Measurements from ENCODE around the gene IKZF1. TPM values are rescaled to one million over a fixed set of nuclear protein-coding genes. Genes with fewer than 3 reads are reported as not detected.

Gene IKZF1
- total RNA-seq, 1 experiment from 2014 or later = 3.7 TPM

- ChIA-PET CTCF (no interaction called here), POLR2A (ENCODE audit: low non-redundant PET) (no interaction called here)
Measured at GRCh38 chr7:50295133-50295532, 9.4 kb upstream of the IKZF1 start.

GRCh38 chr7:50296799-50297198 lies 7.7 kb upstream of the IKZF1 start:
- POLR2A ChIA-PET (ENCODE audit: low non-redundant PET) = no interaction called here
- Histone ChIP-seq H3K36me3 (ENCODE audit: insufficient read depth, low read length, poor library complexity, severe bottlenecking) (no peaks in the 10 kb centered on the region), H3K4me3 (ENCODE audit: low read depth, low read length, poor library complexity, severe bottlenecking) (no peak overlapping the region), H3K4me1 (ENCODE audit: insufficient read depth, low read length, poor library complexity, severe bottlenecking) (no peaks in the 10 kb centered on the region), H3K27me3 (replicated peaks; ENCODE audit: insufficient read depth, low read depth, low read length, poor library complexity) (peaks cover 13% of the 10 kb centered on the region), H3K9me3 (ENCODE audit: low read depth, low read length, poor library complexity, severe bottlenecking) (no peaks in the 10 kb centered on the region), H3K27ac (ENCODE audit: low read depth, low read length, poor library complexity, severe bottlenecking) (no peak overlapping the region)
- BruUV-seq (replicated peaks) = no TSS peak
- TF ChIP-seq CTCF (conservative IDR thresholded peaks at IDR 0.05; ENCODE audit: low read depth, low read length) (no peak), EZH2 (IDR thresholded peaks at IDR 0.05; ENCODE audit: borderline replicate concordance, low read depth, low read length, poor library complexity, severe bottlenecking) (no peak)
- intact Hi-C loops (cut with micrococcal nuclease; ENCODE audit: unreplicated experiment) = no loop called here
- no peak for DNase-seq (ENCODE audit: low spot score)
- CTCF ChIA-PET = no interaction called here

More at GRCh38 chr7:50295133-50295532, 9.4 kb upstream of the IKZF1 start:
- peaks cover 2% of the 10 kb centered on the region for H3K27me3 ChIP-seq (replicated peaks; ENCODE audit: insufficient read depth, low read depth, low read length, poor library complexity)
- no TSS peak for BruUV-seq (replicated peaks)
- DNase-seq (ENCODE audit: low spot score) = no peak
- H3K4me3 ChIP-seq (ENCODE audit: low read depth, low read length, poor library complexity, severe bottlenecking) = no peak overlapping the region
- H3K36me3 ChIP-seq (ENCODE audit: insufficient read depth, low read length, poor library complexity, severe bottlenecking) = no peaks in the 10 kb centered on the region
- TF ChIP-seq CTCF (conservative IDR thresholded peaks at IDR 0.05; ENCODE audit: low read depth, low read length) (no peak), EZH2 (IDR thresholded peaks at IDR 0.05; ENCODE audit: borderline replicate concordance, low read depth, low read length, poor library complexity, severe bottlenecking) (no peak)
- intact Hi-C loops (cut with micrococcal nuclease; ENCODE audit: unreplicated experiment) = no loop called here
- no peaks in the 10 kb centered on the region for H3K4me1 ChIP-seq (ENCODE audit: insufficient read depth, low read length, poor library complexity, severe bottlenecking)
- H3K9me3 ChIP-seq (ENCODE audit: low read depth, low read length, poor library complexity, severe bottlenecking) = no peaks in the 10 kb centered on the region
- no peak overlapping the region for H3K27ac ChIP-seq (ENCODE audit: low read depth, low read length, poor library complexity, severe bottlenecking)

GRCh38 chr7:50298811-50299562 lies 5.5 kb upstream of the IKZF1 start:
- Histone ChIP-seq H3K27me3 (replicated peaks; ENCODE audit: insufficient read depth, low read depth, low read length, poor library complexity) (peaks cover 31% of the 10 kb centered on the region), H3K4me3 (ENCODE audit: low read depth, low read length, poor library complexity, severe bottlenecking) (no peak overlapping the region), H3K36me3 (ENCODE audit: insufficient read depth, low read length, poor library complexity, severe bottlenecking) (no peaks in the 10 kb centered on the region), H3K27ac (ENCODE audit: low read depth, low read length, poor library complexity, severe bottlenecking) (no peak overlapping the region), H3K9me3 (ENCODE audit: low read depth, low read length, poor library complexity, severe bottlenecking) (no peaks in the 10 kb centered on the region), H3K4me1 (ENCODE audit: insufficient read depth, low read length, poor library complexity, severe bottlenecking) (no peaks in the 10 kb centered on the region)
- CTCF ChIA-PET = no interaction called here
- BruUV-seq (replicated peaks) = no TSS peak
- intact Hi-C loops (cut with micrococcal nuclease; ENCODE audit: unreplicated experiment) = no loop called here
- no peak for TF ChIP-seq CTCF (conservative IDR thresholded peaks at IDR 0.05; ENCODE audit: low read depth, low read length)
- no peak for TF ChIP-seq EZH2 (IDR thresholded peaks at IDR 0.05; ENCODE audit: borderline replicate concordance, low read depth, low read length, poor library complexity, severe bottlenecking)
- no peak for DNase-seq (ENCODE audit: low spot score)
- POLR2A ChIA-PET (ENCODE audit: low non-redundant PET) = no interaction called here

Data from A673 (cell line).